Measurements from ENCODE around the gene HOMER3. TPM values are rescaled to one million over a fixed set of nuclear protein-coding genes. Genes with fewer than 3 reads are reported as not detected.

HOMER3 gene
- total RNA-seq, 4 donors from 2014 or later, result 10.7 to 29.5 (median 18.6) TPM

GRCh38 chr19:18943465-18943864, 2.4 kb upstream of the HOMER3 start:
- Histone ChIP-seq H3K27ac (no peak overlapping the region), H3K36me3 (no peaks in the 10 kb centered on the region), H3K4me3 (no peak overlapping the region), H3K9me3 (no peaks in the 10 kb centered on the region), H3K4me1 (peaks cover 13 to 24% (median 16%) of the 10 kb centered on the region in 3 donors), H3K27me3 (peaks cover 0 to 46% (median 0%) of the 10 kb centered on the region in 4 donors)
- DNase-seq, result no peak
- WGBS, 2 donors, result 45 to 75% methylated on average over 4 of the region's 4 CpGs
- TF ChIP-seq CTCF (IDR thresholded peaks at IDR 0.05), result no peak
- TF ChIP-seq POLR2A (IDR thresholded peaks at IDR 0.05), result no peak
- intact Hi-C loops (cut with DNase I), result no loop called here

- intact Hi-C loops (cut with DNase I), result no loop called here
- WGBS, 2 donors, result 57% methylated on average over 6 of the region's 6 CpGs
- Histone ChIP-seq H3K27ac (no peak overlapping the region), H3K4me1 (peaks cover 13 to 24% (median 16%) of the 10 kb centered on the region in 3 donors), H3K9me3 (no peaks in the 10 kb centered on the region), H3K4me3 (no peak overlapping the region), H3K27me3 (peaks cover 0 to 41% (median 0%) of the 10 kb centered on the region in 4 donors), H3K36me3 (peaks cover 0 to 5% (median 0%) of the 10 kb centered on the region in 3 donors)
- DNase-seq, result no peak
- TF ChIP-seq CTCF (IDR thresholded peaks at IDR 0.05) (no peak), POLR2A (IDR thresholded peaks at IDR 0.05) (no peak)
These were observed 1.7 kb upstream of the HOMER3 start for GRCh38 chr19:18942692-18943091.

- peaks cover 0 to 39% (median 0%) of the 10 kb centered on the region in 4 donors for H3K27me3 ChIP-seq
- peaks cover 13 to 24% (median 16%) of the 10 kb centered on the region in 3 donors for H3K4me1 ChIP-seq
- H3K9me3 ChIP-seq, result no peaks in the 10 kb centered on the region
- WGBS, 2 donors, result 62 to 63% methylated on average over 16 to 18 of the region's 18 CpGs
- DNase-seq, result no peak
- H3K36me3 ChIP-seq, result peaks cover 0 to 11% (median 0%) of the 10 kb centered on the region in 3 donors
- peak overlapping the region; percentile 19 to 83 (median 74) for H3K27ac ChIP-seq
- TF ChIP-seq POLR2A (IDR thresholded peaks at IDR 0.05) (no peak), CTCF (IDR thresholded peaks at IDR 0.05) (no peak)
- H3K4me3 ChIP-seq, result peak overlapping the region in 3 of 4 donors; percentile 58 to 90 (median 68)
- intact Hi-C loops (cut with DNase I), result no loop called here
These were observed 774 bp upstream of the HOMER3 start for GRCh38 chr19:18941628-18942354.

- TF ChIP-seq CTCF (IDR thresholded peaks at IDR 0.05) (no peak), POLR2A (IDR thresholded peaks at IDR 0.05) (peak in 1 of 4 donors; percentile 11)
- H3K4me3 ChIP-seq, result peak overlapping the region; percentile 48 to 90 (median 63)
- no peak for DNase-seq
- intact Hi-C loops (cut with DNase I), result no loop called here
- 0 to 1% methylated on average over 11 to 16 of the region's 47 CpGs for WGBS, 2 donors
- H3K36me3 ChIP-seq, result peaks cover 0 to 23% (median 0%) of the 10 kb centered on the region in 3 donors
- H3K27me3 ChIP-seq, result peaks cover 0 to 22% (median 0%) of the 10 kb centered on the region in 4 donors
- H3K9me3 ChIP-seq, result no peaks in the 10 kb centered on the region
- H3K4me1 ChIP-seq, result peaks cover 13 to 24% (median 16%) of the 10 kb centered on the region in 3 donors
- H3K27ac ChIP-seq, result peak overlapping the region; percentile 74 to 83 (median 76)
These were observed 872 bp downstream of the HOMER3 start for GRCh38 chr19:18939922-18940768.

All from esophagus squamous epithelium (tissue), 5 donors.